ENCODE results near the gene DENND1C. TPM values are rescaled to one million over a fixed set of nuclear protein-coding genes. Genes with fewer than 3 reads are reported as not detected.

DENND1C gene
- total RNA-seq, 1 experiment from 2014 or later: not detected

GRCh38 chr19:6427131-6427530 lies 54.5 kb downstream of the DENND1C start:
- Histone ChIP-seq H3K4me2 (ENCODE audit: low read length) (no peak overlapping the region), H2AFZ (ENCODE audit: low read length) (no peak overlapping the region), H3K4me1 (ENCODE audit: insufficient read depth, low read length) (peaks cover 17% of the 10 kb centered on the region; the same call in 1 of the 2 replicates), H3K27ac (ENCODE audit: low read length) (no peak overlapping the region), H4K20me1 (ENCODE audit: low read length) (peaks cover 19% of the 10 kb centered on the region), H3K36me3 (ENCODE audit: low read depth, low read length) (peaks cover 5% of the 10 kb centered on the region; the same call in 1 of the 2 replicates), H3K27me3 (ENCODE audit: low read length) (no peaks in the 10 kb centered on the region), H3K9me3 (ENCODE audit: low read length) (no peaks in the 10 kb centered on the region), H3K9me2 (replicated peaks; ENCODE audit: low read length) (no peaks in the 10 kb centered on the region), H3K4me3 (ENCODE audit: low read length) (no peak overlapping the region), H3F3A (ENCODE audit: low read length, unreplicated experiment) (no peaks in the 10 kb centered on the region), H3K9ac (ENCODE audit: low read length) (no peak overlapping the region), H3K79me2 (ENCODE audit: low read length) (peaks cover 21% of the 10 kb centered on the region)
- ChIA-PET CTCF (no interaction called here), POLR2A (ENCODE audit: unreplicated experiment) (no interaction called here)
- TF ChIP-seq CTCF (conservative IDR thresholded peaks at IDR 0.05; ENCODE audit: low read depth, low read length) (no peak), EZH2 (IDR thresholded peaks at IDR 0.05; ENCODE audit: low read length, unreplicated experiment) (no peak), EZH2phosphoT487 (IDR thresholded peaks at IDR 0.05; ENCODE audit: borderline replicate concordance, low read length) (no peak)
- BruUV-seq (replicated peaks): no TSS peak
- ATAC-seq: no peak
- intact Hi-C loops (cut with micrococcal nuclease): loop anchor here (5.0 kb wide), 1 partner anchor 300 kb away; no protein-coding TSS in a partner anchor
- DNase-seq: no peak

- Histone ChIP-seq H4K20me1 (ENCODE audit: low read length) (peaks cover 31% of the 10 kb centered on the region), H3K79me2 (ENCODE audit: low read length) (peaks cover 32% of the 10 kb centered on the region), H3K27ac (ENCODE audit: low read length) (no peak overlapping the region), H3K9me2 (replicated peaks; ENCODE audit: low read length) (no peaks in the 10 kb centered on the region), H2AFZ (ENCODE audit: low read length) (peak overlapping the region; percentile 78), H3K36me3 (ENCODE audit: low read depth, low read length) (peaks cover 16% of the 10 kb centered on the region; the same call in 1 of the 2 replicates), H3F3A (ENCODE audit: low read length, unreplicated experiment) (no peaks in the 10 kb centered on the region), H3K4me2 (ENCODE audit: low read length) (peak overlapping the region; percentile 4; the same call in 1 of the 2 replicates), H3K4me1 (ENCODE audit: insufficient read depth, low read length) (peaks cover 17% of the 10 kb centered on the region; the same call in 1 of the 2 replicates), H3K9me3 (ENCODE audit: low read length) (no peaks in the 10 kb centered on the region), H3K4me3 (ENCODE audit: low read length) (no peak overlapping the region), H3K9ac (ENCODE audit: low read length) (peak overlapping the region; percentile 12; the same call in 1 of the 2 replicates), H3K27me3 (ENCODE audit: low read length) (no peaks in the 10 kb centered on the region)
- TF ChIP-seq EZH2 (IDR thresholded peaks at IDR 0.05; ENCODE audit: low read length, unreplicated experiment): no peak
- no peak for TF ChIP-seq EZH2phosphoT487 (IDR thresholded peaks at IDR 0.05; ENCODE audit: borderline replicate concordance, low read length)
- peak; percentile 41; the same call in 1 of the 2 replicates for TF ChIP-seq CTCF (conservative IDR thresholded peaks at IDR 0.05; ENCODE audit: low read depth, low read length)
- BruUV-seq (replicated peaks): TSS peak; percentile 98
- intact Hi-C loops (cut with micrococcal nuclease): loop anchor here (1.0 to 5.0 kb wide), 3 partner anchors 34 to 299 kb away; partner anchors contain the start of gene ALKBH7
- ATAC-seq (no peak), DNase-seq (peak; percentile 19)
- POLR2A ChIA-PET (ENCODE audit: unreplicated experiment): interaction anchor here (1.2 kb wide), 1 partner anchor 33 kb away, joined by 3 read pairs; the partner anchor contains the start of gene GTF2F1
- CTCF ChIA-PET: no interaction called here
Measured at GRCh38 chr19:6425732-6426620, 55.6 kb downstream of the DENND1C start.
